Endothelial cell of umbilical vein (primary cell): ENCODE data around the gene PER1. TPM values are rescaled to one million over a fixed set of nuclear protein-coding genes. Genes with fewer than 3 reads are reported as not detected.
A peak's percentile ranks its signal among the peaks of the same experiment; 100 is the strongest.

Experiments
- BruUV-seq: library from RNA; stranded (reverse); fragments of 400-500 nt; replicated peaks from 2 replicates; lab custom pipeline; 2021; lab: Mats Ljungman, UMichigan
- CTCF ChIA-PET: fragments of 300-600, 350-600 bp; sonication (Branson Sonifier 250); formaldehyde crosslinking; loops from one replicate; lab custom pipeline; 2021; ENCODE audit warnings: antibody characterized with exemption, inconsistent platforms; lab: Charles Lee
- POLR2A ChIA-PET: fragments of 300-600, 350-600 bp; sonication (Branson Sonifier 250); formaldehyde crosslinking; loops from one replicate; lab custom pipeline; 2021; ENCODE audit warnings: antibody characterized with exemption, inconsistent platforms; lab: Charles Lee
- DNase-seq: peaks from one replicate; pipeline ENCODE4 v3.0.0-alpha.2; 2011; ENCODE audit warnings: low read depth, low spot score
- FAIRE-seq: peaks from 2 replicates; lab custom pipeline; 2011; peaks lifted over from hg19 to GRCh38; lab: Jason Lieb, UNC
- H2AFZ ChIP-seq: 2 replicates; pipeline ENCODE4 v1.6.0; 2012; ENCODE audit warnings: low read depth, low read length, control low read depth, inconsistent platforms
- H3K27ac ChIP-seq: 2 replicates; pipeline ENCODE4 v1.5.1; 2011; ENCODE audit warnings: low read depth, mild to moderate bottlenecking, control low read depth, low read length, moderate library complexity; ENCODE audit not compliant: insufficient read depth
- H3K27me3 ChIP-seq, 2 experiments: 2 replicates each; pipeline versions ENCODE4 v1.6.0 to v1.6.1; 2011; ENCODE audit warnings: low read length in 2 of 2, mixed read lengths in 1 of 2; ENCODE audit not compliant: control insufficient read depth in 2 of 2, insufficient read depth in 2 of 2
- H3K36me3 ChIP-seq, 2 experiments: 2 replicates in 1 of 2; 3 replicates in 1 of 2; pipeline ENCODE4 v1.5.1; 2011; ENCODE audit warnings: low read length in 2 of 2, mild to moderate bottlenecking in 1 of 2, moderate library complexity in 1 of 2; ENCODE audit not compliant: control insufficient read depth in 2 of 2, insufficient read depth in 2 of 2; ENCODE audit errors: extremely low read depth in 1 of 2
- H3K4me1 ChIP-seq: 3 replicates; pipeline ENCODE4 v1.5.1; 2011; ENCODE audit warnings: mild to moderate bottlenecking, low read length; ENCODE audit not compliant: control insufficient read depth, insufficient read depth; ENCODE audit errors: extremely low read depth
- H3K4me2 ChIP-seq: 2 replicates; pipeline ENCODE4 v1.6.1; 2011; ENCODE audit warnings: low read length, control low read depth, mixed read lengths; ENCODE audit not compliant: insufficient read depth
- H3K4me3 ChIP-seq, 3 experiments: fragments of 200-600 bp in 1 of 3; sonication (generic), shearing (Covaris generic) in 1 of 3; replicated peaks in 1 of 3; 2 replicates each; pipeline ENCODE4 v1.5.1; 2011 to 2016; ENCODE audit warnings: control low read depth in 3 of 3, low read length in 3 of 3, mild to moderate bottlenecking in 2 of 3, inconsistent platforms in 1 of 3, low read depth in 1 of 3, moderate library complexity in 1 of 3; ENCODE audit not compliant: insufficient read depth in 1 of 3
- H3K79me2 ChIP-seq: 2 replicates; pipeline ENCODE4 v1.6.0; 2012; ENCODE audit warnings: low read length, inconsistent platforms; ENCODE audit not compliant: control insufficient read depth, insufficient read depth
- H3K9ac ChIP-seq: replicated peaks from 2 replicates; pipeline ENCODE3; 2011; ENCODE audit warnings: low read length, control low read depth; ENCODE audit not compliant: insufficient read depth; ENCODE audit errors: extremely low read depth
- H3K9me1 ChIP-seq: replicated peaks from 3 replicates; pipeline ENCODE4 v1.6.0; 2011; ENCODE audit warnings: mild to moderate bottlenecking, low read length; ENCODE audit not compliant: control insufficient read depth, insufficient read depth; ENCODE audit errors: extremely low read depth
- H3K9me3 ChIP-seq: replicated peaks from 2 replicates; pipeline ENCODE4 v1.5.1; 2012; ENCODE audit warnings: low read length, inconsistent platforms; ENCODE audit not compliant: control insufficient read depth, insufficient read depth
- H4K20me1 ChIP-seq: replicated peaks from 2 replicates; pipeline ENCODE3; 2011; ENCODE audit warnings: mild to moderate bottlenecking, low read length; ENCODE audit not compliant: control insufficient read depth, insufficient read depth; ENCODE audit errors: extremely low read depth
- EZH2 ChIP-seq: IDR thresholded peaks from 2 replicates; pipeline ENCODE4 v1.6.1; 2012; ENCODE audit warnings: borderline replicate concordance, low read depth, mild to moderate bottlenecking, moderate library complexity, low read length, inconsistent platforms; ENCODE audit not compliant: severe bottlenecking
- FOS ChIP-seq: IDR thresholded peaks from 2 replicates; pipeline ENCODE4 v1.6.1; 2011; ENCODE audit warnings: mild to moderate bottlenecking, low read length, moderate library complexity, borderline replicate concordance; ENCODE audit not compliant: insufficient read depth
- GATA2 ChIP-seq: IDR thresholded peaks from 2 replicates; pipeline ENCODE4 v1.7.0; 2011; ENCODE audit warnings: low read depth, mild to moderate bottlenecking, moderate library complexity, mixed read lengths, low read length; ENCODE audit not compliant: insufficient read length, insufficient read depth
- JUN ChIP-seq: IDR thresholded peaks from 2 replicates; pipeline ENCODE4 v1.6.1; 2011; ENCODE audit warnings: borderline replicate concordance, low read depth; ENCODE audit not compliant: insufficient read length, insufficient read depth
- MYC ChIP-seq: IDR thresholded peaks from one replicate; pipeline ENCODE4 v1.6.1; 2011; ENCODE audit warnings: mild to moderate bottlenecking, low read depth, low read length
- POLR2A ChIP-seq: IDR thresholded peaks from 2 replicates; pipeline ENCODE4 v1.6.1; 2012; ENCODE audit warnings: low read depth, mild to moderate bottlenecking, control low read depth, low read length
- POLR2AphosphoS5 ChIP-seq: IDR thresholded peaks from 2 replicates; pipeline ENCODE4 v1.6.1; 2012; ENCODE audit warnings: low read depth, mild to moderate bottlenecking, control low read depth, low read length, moderate library complexity; ENCODE audit not compliant: insufficient read depth
- dilution Hi-C: fragments of 300-500 bp; cut with MboI; formaldehyde crosslinking; loops from one replicate; pipeline ENCODE4 v1.15.0; 2019; ENCODE audit warnings: low sequenced_read_pairs; ENCODE audit not compliant: extremely low pct_ligation_motif_present
- intact Hi-C: fragments of 100-400 bp; cut with micrococcal nuclease; formaldehyde crosslinking; loops from one replicate; pipeline ENCODE4 v1.10.0; 2022
- polyA plus RNA-seq, 4 experiments: library from polyadenylated mRNA; depleted of rRNA in 3 of 4; stranded (reverse) in 3 of 4; unstranded in 1 of 4; fragments of >200 nt; gene quantifications; 2 replicates each; pipeline versions ENCODE4 v1.2.1 to v1.2.3, GENCODE V29; 2011 to 2012; ENCODE audit warnings: missing spikeins in 1 of 4
- total RNA-seq: library from RNA; stranded (reverse); gene quantifications from 2 replicates; pipeline ENCODE4 v1.2.3, GENCODE V29; 2021
- TF ChIP-seq, protein P1 (sequence below), 2 donors: IDR thresholded peaks; 1 replicate in 1 of 2; 2 replicates in 1 of 2; pipeline ENCODE4 v1.5.1; 2011; ENCODE audit warnings: low read length in 2 of 2, mild to moderate bottlenecking in 2 of 2, moderate library complexity in 2 of 2, control low read depth in 1 of 2, inconsistent platforms in 1 of 2, low read depth in 1 of 2; ENCODE audit not compliant: insufficient read depth in 1 of 2; ENCODE audit errors: extremely low read depth in 1 of 2
- TF ChIP-seq, protein P2 (sequence below): IDR thresholded peaks from 2 replicates; pipeline ENCODE4 v1.6.1; 2011; ENCODE audit not compliant: insufficient read depth, insufficient read length

Gene PER1
- total and polyA plus RNA-seq, 2 donors (not counting 3 experiments of a cell fraction or from before 2014, with no cell fraction given), result 12.1 to 32.1 TPM

DNA sequence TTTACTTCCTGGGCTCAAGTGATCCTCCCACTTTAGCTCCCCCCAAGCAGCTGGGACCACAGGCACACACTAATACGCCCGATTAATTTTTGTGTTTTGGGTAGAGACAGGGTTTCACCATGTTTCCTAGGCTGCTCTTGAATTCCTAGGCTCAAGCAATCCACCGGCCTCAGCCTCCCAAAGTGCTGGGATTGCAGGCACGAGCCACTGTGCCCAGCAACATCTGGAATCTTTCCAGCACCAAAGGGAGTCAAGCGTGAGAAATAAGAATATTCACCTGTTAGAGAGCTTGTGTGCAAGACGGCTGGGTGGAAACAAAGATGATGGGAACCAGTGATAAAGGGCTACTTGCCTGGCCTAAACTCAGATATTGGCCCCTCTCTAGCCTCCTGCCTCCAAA lies 50.5 kb downstream of the PER1 start:
- Histone ChIP-seq H3K9me3 (no peaks in the 10 kb centered on the region), H3K9me1 (no peaks in the 10 kb centered on the region), H3K27me3 (peaks cover 0 to 5% of the 10 kb centered on the region in 2 experiments), H4K20me1 (no peaks in the 10 kb centered on the region), H3K4me1 (no peaks in the 10 kb centered on the region), H3K4me3 (no peak overlapping the region), H3K4me2 (no peak overlapping the region), H3K36me3 (no peaks in the 10 kb centered on the region), H3K79me2 (no peaks in the 10 kb centered on the region), H3K27ac (no peak overlapping the region), H3K9ac (no peak overlapping the region), H2AFZ (no peak overlapping the region)
- ChIA-PET POLR2A (no interaction called here), CTCF (interaction anchor here (0.6 to 13.7 kb wide), 7 partner anchors 9 to 42 kb away, joined by 3 to 191 read pairs (median 8); no protein-coding TSS in a partner anchor)
- DNase-seq (no peak), FAIRE-seq (no peak)
- dilution Hi-C loops (no loop called here), intact Hi-C loops (no loop called here)
- TF ChIP-seq POLR2AphosphoS5 (no peak), MYC (no peak), JUN (no peak), FOS (no peak)
- TF ChIP-seq, protein P1, sequence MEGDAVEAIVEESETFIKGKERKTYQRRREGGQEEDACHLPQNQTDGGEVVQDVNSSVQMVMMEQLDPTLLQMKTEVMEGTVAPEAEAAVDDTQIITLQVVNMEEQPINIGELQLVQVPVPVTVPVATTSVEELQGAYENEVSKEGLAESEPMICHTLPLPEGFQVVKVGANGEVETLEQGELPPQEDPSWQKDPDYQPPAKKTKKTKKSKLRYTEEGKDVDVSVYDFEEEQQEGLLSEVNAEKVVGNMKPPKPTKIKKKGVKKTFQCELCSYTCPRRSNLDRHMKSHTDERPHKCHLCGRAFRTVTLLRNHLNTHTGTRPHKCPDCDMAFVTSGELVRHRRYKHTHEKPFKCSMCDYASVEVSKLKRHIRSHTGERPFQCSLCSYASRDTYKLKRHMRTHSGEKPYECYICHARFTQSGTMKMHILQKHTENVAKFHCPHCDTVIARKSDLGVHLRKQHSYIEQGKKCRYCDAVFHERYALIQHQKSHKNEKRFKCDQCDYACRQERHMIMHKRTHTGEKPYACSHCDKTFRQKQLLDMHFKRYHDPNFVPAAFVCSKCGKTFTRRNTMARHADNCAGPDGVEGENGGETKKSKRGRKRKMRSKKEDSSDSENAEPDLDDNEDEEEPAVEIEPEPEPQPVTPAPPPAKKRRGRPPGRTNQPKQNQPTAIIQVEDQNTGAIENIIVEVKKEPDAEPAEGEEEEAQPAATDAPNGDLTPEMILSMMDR (IDR thresholded peaks at IDR 0.05; ENCODE audit: extremely low read depth in 1 of 2, insufficient read depth in 1 of 2, low read depth in 1 of 2, low read length in 2 of 2), result no peak
- no TSS peak for BruUV-seq

DNA sequence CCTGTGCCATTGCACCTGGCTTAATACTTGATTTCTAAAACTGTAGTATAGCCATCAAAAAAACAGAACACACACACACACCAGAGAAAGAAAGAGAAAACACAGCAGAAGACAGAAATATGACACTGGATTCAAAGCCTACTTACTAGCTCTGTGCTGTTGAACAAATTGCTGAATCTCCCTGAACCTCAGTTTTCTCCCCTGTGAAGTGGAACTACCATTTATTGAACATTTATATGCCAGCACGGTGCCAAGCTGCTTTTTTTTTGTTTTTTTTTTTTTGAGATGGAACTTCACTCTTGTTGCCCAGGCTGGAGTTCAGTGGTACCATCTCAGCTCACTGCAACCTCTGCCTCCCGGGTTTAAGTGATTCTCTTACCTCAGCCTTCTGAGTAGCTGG lies 51.4 kb downstream of the PER1 start:
- Histone ChIP-seq H3K4me1 (no peaks in the 10 kb centered on the region), H3K9ac (no peak overlapping the region), H3K27ac (no peak overlapping the region), H3K4me2 (no peak overlapping the region), H3K79me2 (no peaks in the 10 kb centered on the region), H4K20me1 (no peaks in the 10 kb centered on the region), H3K4me3 (no peak overlapping the region), H3K9me3 (no peaks in the 10 kb centered on the region), H3K9me1 (no peaks in the 10 kb centered on the region), H2AFZ (no peak overlapping the region), H3K27me3 (peaks cover 0 to 11% of the 10 kb centered on the region in 2 experiments), H3K36me3 (no peaks in the 10 kb centered on the region)
- FAIRE-seq (peak; percentile 8), DNase-seq (no peak)
- no TSS peak for BruUV-seq
- POLR2A ChIA-PET, result no interaction called here
- CTCF ChIA-PET, result interaction anchor here (1.8 to 13.7 kb wide), 6 partner anchors 8 to 41 kb away, joined by 6 to 191 read pairs (median 15); no protein-coding TSS in a partner anchor
- dilution Hi-C loops (no loop called here), intact Hi-C loops (no loop called here)
- TF ChIP-seq, protein P2, sequence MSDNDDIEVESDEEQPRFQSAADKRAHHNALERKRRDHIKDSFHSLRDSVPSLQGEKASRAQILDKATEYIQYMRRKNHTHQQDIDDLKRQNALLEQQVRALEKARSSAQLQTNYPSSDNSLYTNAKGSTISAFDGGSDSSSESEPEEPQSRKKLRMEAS, result no peak
- TF ChIP-seq GATA2, result no peak
- TF ChIP-seq POLR2AphosphoS5, result no peak
- TF ChIP-seq EZH2, result no peak
- TF ChIP-seq MYC, result no peak
- TF ChIP-seq, protein P1 (IDR thresholded peaks at IDR 0.05; ENCODE audit: extremely low read depth in 1 of 2, insufficient read depth in 1 of 2, low read depth in 1 of 2, low read length in 2 of 2), result no peak
- no peak for TF ChIP-seq POLR2A
- no peak for TF ChIP-seq JUN
- TF ChIP-seq FOS, result no peak
